ACHN (cell line): ENCODE data around the gene RIOK3.
"Not testable (repeated sequence)": the region's sequence is repeated elsewhere in the genome, so short reads cannot be mapped to it uniquely, and the experiment has no call there.

Source experiments
- DNase-seq: peaks from one replicate; pipeline ENCODE4 v3.0.0-alpha.2; 2015
- in situ Hi-C: cut with HindIII; loops from 2 replicates; pipeline ENCODE4 v1.10.0; 2017; ENCODE audit warnings: low sequenced_read_pairs, low pct_ligation_motif_present, low pct_unique_long_range_greater_than_20kb

The RIOK3 gene

DNA sequence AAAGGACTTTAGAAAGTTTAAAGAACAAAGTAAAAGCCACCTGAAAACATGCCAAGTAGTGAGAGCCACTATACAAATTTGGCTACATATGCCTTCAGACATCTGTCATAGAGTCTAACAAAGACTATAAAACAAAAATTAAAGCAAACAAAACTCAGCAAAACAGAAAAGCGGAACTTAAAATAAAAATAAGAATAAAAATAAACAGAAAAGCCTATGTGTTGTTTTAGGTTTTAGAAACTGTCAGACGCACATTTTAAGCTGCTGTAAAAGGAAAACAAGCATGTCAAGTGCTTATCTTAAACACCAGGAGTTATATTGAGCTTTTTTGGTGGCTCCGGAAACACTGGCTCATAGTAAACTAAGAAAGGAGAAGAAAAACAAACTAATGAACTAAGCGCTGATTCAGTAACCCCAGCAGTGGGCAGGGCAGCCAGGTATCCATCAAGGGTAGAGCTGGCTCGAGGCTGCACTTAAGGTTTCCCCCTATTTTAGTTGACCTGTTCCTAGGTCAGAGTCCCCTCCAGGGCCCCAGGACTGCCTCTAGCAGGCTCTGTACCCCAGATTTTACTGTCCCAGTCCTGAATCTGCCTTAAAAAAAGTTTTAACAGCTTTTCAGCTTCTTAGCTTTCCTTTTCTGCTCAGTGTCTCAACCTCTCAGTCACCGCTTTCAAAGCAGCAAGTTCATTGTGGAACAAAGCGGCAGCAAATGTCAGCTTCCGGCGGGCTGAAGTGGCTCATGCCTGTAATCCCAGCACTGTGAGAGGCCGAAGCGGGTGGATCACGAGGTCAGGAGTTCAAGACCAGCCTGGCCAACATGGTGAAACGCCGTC, 34.9 kb downstream of the RIOK3 start:
- in situ Hi-C loops, result no loop called here
- DNase-seq, result no peak

DNA sequence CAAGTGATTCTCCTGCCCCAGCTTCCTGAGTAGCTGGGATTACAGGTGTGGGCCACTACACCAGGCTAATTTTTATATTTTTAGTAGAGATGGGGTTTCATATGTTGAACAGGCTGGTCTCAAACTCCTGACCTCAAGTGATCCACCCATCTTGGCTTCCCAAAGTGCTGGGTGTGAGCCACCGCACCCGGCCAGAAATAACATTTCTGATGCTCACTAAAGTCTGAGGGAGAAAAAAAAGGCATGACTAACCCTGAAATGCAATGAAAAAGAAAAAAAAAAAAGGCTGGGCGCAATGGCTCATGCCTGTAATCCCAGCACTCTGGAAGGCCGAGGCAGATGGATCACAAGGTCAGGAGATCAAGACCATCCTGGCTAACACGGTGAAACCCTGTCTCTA, 36.5 kb downstream of the RIOK3 start:
- DNase-seq, in situ Hi-C loops: not testable (repeated sequence)

DNA sequence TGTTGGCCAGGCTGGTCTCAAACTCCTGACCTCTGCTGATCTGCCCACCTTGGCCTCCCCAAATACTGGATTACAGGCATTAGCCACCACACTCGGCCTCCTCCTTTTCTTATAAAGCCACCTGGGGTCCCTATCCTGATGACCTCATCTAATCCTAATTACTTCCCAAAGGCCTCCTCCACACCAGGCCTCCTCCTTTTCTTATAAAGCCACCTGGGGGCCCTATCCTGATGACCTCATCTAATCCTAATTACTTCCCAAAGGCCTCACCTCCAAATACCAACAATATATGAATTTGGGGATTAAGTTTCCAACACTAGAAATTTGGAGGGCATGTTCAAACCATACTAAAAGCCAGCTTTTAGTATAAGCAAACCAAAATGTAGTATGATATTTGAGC, 40.6 kb downstream of the RIOK3 start:
- in situ Hi-C loops, result no loop called here
- DNase-seq, result no peak

DNA sequence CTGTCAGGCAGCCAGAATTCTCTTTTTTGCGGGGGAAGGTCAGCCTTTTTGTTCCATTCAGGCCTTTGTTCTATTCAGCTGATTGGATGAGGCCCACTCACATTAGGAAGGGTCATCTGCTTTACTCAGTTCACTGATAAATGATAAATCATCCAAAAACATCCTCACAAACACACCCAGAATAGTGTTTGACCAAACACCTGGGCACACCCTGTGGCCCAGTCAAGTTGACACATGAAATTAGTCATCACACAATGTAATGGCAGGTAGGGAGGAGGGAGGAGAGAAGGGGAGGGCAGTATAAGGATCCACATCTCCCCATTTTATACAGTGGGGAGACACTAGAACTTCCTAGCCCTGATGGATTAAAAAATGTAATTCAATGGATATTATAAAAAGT, 41.9 kb downstream of the RIOK3 start:
- no peak for DNase-seq
- in situ Hi-C loops, result no loop called here

DNA sequence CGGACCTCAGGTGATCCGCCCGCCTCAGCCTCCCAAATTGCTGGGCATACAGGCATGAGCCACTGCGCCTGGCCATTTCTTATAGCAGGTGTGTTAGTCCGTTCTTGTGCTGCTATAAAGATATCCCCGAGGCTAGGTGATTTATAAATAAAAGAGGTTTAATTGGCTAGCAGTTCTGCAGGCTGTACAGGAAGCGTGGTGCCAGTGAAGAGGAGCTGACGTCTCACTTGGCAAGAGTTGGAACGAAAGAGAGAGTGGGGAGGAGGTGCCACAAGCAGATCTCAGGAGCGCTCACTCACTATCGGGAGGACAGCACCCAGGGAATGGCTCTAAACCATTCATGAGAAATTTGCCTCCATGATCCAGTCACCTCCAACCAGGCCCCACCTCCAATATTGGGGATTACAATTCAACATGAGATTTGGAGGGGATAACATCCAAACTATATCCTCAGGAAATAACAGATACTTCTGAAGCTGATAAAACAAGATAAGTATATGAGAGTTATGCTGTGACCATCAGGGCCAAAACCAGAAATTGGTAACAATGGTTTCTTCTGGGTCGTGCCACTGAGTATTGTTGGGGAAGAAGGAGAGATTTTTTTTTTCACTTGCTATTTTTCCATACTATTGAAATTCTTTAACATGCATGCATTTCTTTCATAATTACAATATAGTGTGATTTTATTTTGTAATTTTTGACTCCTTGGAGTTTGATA, 42.8 kb downstream of the RIOK3 start:
- DNase-seq, result no peak
- in situ Hi-C loops, result no loop called here

DNA sequence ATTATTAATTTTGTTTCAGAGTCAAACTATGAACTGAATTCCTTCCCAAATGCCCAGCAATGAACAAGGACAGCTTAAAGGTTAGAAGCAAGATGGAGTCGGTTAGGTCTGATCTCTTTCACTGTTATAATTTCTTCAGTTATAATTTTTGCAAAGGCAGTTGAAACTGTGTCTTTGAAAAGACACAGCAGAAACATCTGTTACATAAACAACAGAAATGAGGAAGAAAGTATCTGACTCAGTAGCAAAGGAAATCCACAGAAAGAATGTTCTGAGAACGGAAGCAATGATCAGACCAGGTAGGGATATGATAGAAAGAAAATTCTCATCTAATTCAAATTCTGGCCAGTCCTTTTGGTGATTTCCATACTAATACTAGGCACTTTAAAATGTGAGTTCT, 45.0 kb downstream of the RIOK3 start:
- no peak for DNase-seq
- in situ Hi-C loops, result no loop called here

DNA sequence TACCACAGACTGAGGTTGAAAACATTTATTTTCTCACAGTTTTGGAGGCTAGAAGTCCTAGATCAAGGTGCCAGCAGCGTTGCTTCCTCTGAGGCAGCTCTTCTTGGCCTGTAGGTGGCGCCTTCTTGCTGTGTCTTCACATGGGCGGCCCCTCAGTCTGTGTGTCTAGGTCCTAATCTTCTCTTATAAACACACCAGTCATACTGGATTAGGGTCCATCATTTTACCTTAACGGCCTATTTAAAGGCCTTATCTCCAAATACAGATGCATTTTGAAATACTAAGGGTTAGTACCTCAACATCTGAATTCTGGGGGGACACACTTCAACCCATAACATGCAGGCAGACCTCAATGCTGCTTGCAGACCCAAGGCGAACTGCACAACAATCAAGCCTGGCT, 45.8 kb downstream of the RIOK3 start:
- in situ Hi-C loops, result no loop called here
- peak; percentile 68 for DNase-seq

DNA sequence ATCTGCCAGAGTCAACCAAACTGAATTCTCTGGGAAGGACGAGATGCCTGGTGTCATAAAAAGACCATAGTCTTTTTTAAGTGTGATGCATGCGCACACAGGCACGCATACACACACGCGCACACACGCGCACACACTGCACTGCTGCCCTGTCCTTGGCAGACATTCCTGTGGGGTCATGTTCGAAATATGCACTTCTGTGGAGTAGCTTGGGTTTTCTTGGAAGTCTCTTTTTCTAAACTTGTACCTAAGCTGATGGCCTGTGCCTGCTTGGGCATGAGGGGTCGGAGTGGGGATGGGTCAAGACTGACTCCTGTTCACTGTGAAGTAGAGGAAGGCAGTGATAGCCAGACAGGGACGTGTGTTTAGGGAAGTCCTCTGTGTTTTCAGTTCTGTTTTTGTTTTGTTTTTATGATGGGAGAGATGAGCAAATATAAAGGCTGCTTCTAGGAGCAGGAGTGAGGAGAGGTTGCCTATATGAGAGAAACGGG, 46.2 kb downstream of the RIOK3 start:
- in situ Hi-C loops, result no loop called here
- no peak for DNase-seq

DNA sequence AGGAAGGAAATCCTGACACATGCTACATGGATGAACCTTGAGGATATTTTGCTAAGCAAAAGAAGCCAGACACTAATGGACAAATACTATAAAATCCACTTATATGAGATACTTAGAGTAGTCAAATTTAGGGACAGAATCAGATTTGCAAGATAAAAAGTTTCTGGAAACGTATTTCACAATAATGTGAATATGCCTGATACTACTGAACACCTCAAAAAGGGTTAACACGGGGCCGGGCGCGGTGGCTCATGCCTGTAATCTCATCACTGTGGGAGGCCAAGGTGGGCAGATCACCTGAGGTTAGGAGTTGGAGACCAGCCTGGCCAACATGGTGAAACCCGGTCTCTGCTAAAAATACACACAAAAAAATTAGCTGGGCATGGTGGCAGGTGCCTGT, 48.5 kb downstream of the RIOK3 start:
- in situ Hi-C loops, result no loop called here
- DNase-seq, result no peak

DNA sequence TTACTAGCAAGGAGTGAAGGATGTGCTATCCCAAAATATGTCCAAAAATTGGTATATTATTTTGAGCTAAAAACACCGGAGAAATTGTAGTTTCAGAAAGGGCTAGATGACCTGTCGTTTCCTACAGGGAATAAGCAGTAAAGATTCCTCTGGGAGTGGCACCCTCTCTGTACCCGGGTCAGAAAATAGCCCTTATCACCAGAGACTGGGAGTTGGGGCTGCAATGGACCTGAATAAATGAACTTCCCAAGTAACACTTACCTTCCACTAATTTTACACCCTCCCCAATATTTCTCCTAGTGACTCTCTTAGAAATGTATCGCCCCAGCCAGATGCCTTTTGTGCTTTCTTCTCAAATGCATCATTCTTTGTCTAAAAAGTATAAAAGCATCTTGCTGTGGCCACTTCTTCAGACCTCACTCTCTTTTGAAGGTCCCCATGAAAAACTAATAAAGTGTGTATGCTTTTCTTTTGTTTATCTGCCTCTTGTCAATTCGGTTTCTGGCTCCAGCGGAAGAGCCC, 49.5 kb downstream of the RIOK3 start:
- no peak for DNase-seq
- in situ Hi-C loops, result no loop called here

DNA sequence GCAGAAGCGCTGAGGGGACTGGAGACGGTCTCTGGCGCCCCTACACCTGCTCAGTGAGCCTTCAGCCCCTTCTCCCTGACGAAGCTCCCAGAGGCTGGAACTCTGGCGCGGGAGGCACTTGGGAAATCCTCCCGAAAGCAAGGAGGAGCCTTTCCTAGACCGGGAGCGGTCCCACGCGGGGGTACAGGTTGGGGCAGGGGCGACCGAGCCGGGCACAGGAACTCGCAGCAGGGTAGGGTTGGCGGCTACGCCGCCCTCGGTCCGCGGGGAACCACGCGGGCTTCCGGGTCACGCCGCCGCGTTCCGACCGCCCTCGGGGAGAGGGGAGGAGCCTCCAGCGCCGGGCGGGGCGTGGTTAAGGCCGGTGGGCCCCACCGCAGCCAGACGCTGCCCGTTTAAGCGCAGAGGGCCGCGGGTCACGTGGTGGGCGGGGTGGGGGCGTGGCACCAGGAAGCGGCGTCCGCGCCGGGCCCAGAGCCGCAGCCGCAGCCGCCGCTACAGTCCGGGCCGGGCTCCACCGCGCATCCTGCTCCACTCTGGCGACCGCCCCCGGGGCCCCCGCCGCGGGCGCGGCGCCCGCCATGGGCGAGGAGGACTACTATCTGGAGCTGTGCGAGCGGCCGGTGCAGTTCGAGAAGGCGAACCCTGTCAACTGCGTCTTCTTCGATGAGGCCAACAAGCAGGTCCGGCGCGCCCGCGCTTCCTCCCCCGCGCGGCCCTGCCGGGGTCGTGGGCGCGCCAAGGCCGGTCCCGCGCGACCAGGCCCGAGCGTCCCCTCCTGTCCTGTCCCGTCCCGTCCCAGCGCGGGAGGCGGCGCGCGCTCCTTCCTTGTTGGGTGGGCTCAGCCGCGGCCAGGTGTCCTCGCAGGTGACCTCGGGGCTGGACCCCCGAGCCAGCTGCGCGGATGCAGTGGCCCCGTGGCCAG, 50.2 kb downstream of the RIOK3 start, which contains the start of gene RMC1:
Gene RMC1, plus strand, starts transcription at position 474 of the 925 bp plus-strand sequence. Its CDS starts 108 bp downstream, at position 582.
- in situ Hi-C loops, result no loop called here
- DNase-seq, result peak; percentile 89

DNA sequence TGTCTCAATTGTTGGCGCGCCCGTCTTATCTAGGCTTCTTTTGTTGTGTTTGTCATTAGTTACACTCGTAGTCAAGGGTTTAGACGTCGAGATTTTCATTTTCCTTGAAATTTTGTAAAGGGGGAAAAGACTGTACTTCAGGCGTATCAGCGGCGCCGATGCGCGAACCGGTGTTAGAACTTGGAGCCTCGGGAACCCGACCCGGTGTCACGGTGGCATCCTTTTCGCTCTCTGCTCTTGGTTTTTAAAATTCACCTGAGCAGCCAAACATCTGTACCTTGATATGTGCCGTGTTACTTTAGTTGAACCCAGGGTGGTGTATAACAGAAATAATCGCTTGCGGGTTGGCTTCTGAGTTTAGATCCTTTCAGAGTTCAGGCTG, 50.9 kb downstream of the RIOK3 start:
- in situ Hi-C loops, result no loop called here
- DNase-seq, result no peak

DNA sequence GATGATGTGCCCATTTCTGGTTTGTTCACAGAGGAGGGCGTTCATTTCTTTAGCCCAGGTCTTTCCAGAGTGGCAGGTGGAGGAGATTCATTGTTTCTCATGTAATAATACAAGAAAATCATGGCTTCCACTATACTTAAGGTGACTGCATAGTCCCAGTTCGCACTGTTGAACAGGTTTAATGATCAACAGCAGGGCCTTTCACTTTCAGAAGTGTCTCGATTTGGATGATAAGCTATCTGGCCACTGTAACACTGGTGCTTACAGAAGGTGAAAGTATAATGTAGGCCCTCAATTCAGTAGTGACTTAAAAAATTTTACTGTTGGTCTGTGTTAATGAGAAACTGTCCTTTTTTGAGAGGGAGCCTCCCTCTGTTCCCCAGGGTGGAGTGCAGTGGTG, 51.6 kb downstream of the RIOK3 start:
- in situ Hi-C loops, result no loop called here
- DNase-seq, result peak; percentile 55

DNA sequence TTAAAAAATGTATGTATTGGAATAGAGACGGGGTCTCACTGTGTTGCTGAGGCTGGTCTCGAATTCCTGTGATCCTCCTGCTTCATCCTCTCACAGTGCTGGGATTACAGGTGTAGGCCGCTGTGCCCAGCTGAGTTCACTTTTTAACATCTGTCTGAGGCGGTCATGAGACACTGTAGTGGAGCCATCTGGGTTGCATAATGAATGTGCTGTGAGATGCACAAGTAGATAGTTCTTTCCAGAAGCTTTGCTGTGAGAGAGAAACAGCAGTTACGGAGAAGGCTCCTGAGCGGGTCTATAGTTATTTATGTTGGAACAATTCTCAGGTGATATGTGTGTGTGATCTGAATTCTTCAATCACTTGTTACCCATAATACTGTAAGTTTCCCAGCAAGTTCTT, 53.3 kb downstream of the RIOK3 start:
- DNase-seq, result no peak
- in situ Hi-C loops, result no loop called here

DNA sequence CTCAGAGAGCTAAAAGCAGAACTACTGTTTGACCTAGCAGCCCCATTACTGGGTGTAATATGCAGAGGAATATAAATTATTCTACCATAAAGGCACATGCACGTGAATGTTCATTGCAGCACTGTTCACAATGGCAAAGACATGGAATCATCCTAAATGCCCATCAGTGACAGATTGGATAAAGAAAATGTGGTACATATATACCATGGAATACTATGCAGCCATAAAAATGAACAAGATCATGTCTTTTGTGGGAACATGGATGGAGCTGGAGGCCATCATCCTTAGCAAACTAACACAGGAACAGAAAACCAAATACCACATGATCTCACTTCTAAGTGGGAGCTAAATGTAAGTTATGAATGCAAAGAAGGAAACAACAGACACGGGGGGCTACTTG, 57.8 kb downstream of the RIOK3 start:
- in situ Hi-C loops, DNase-seq: not testable (repeated sequence)

DNA sequence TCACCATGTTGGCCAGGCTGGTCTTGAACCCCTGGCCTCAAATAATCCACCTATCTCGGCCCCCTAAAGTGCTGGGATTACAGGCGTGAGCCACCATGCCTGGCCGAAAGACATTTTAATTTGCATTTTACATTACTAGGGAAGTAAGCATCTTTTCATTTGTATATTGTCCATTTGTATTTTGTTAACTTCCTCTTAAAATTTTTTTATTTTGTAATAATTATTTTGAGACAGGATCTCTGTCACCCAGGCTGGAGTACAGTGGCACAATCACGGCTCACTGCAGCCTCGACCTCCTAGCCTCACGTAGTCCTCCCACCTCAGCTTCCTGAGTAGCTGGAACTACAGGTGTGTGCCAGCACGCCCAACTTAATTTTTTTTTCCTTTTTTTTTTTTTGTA, 59.1 kb downstream of the RIOK3 start:
- DNase-seq, in situ Hi-C loops: not testable (repeated sequence)

DNA sequence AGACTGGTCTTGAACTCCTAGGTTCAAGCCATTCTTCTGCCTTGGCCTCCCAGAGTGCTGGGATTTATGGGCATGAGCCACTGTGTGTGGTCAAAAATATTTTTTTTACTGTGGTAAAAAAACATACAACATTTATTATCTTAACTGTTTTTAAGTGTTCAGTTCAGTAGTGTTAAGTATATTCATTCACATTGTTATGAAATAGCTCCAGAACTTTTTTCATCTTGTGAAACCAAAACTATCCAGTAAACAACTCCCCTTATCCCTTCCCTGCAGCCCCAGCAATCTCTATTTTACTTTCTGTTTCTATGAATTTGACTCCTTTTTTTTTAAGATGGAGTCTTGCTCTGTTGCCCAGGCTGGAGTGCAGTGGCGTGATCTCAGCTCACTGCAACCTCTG, 59.6 kb downstream of the RIOK3 start:
- no peak for DNase-seq
- in situ Hi-C loops, result no loop called here

DNA sequence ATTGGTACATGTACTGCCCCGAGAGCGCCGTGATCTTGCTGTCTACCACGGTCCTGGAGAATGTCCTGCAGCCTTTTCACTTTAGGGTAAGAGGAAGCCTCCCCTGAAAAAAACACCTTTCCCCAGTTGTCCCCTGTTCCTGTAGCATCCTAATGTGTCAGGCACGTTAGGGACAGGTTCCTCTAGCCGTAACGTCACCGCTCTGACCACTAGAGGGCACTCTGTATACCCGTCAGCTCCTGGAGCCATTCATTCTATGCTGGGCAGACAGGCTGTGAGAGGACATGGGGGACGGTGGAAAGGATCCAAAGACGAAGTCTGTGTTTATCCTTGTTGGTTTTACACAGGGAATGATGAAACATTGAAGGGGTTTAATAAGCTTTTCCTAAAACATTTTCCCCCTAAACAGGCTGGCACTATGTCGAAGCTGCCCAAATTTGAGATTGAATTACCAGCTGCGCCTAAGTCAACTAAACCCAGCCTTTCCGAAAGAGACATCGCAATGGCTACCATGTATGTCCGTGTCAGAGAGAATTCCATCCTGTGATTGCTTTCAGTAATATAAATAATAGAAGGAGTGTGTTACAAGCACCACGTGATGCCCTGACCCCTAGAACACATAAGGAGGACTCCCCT, 62.9 kb downstream of the RIOK3 start:
- in situ Hi-C loops, result no loop called here
- DNase-seq, result peak; percentile 80
